Iris pigment epithelial cell (primary cell): ENCODE results near the gene WHRN.

Source experiments
- DNase-seq: peaks from one replicate; pipeline ENCODE4 v3.0.0-alpha.2; 2011; ENCODE audit warnings: low read depth

Gene WHRN

GRCh38 chr9:114397848-114398605, 107.2 kb downstream of the WHRN start:
- DNase-seq = peak; percentile 93

DNA sequence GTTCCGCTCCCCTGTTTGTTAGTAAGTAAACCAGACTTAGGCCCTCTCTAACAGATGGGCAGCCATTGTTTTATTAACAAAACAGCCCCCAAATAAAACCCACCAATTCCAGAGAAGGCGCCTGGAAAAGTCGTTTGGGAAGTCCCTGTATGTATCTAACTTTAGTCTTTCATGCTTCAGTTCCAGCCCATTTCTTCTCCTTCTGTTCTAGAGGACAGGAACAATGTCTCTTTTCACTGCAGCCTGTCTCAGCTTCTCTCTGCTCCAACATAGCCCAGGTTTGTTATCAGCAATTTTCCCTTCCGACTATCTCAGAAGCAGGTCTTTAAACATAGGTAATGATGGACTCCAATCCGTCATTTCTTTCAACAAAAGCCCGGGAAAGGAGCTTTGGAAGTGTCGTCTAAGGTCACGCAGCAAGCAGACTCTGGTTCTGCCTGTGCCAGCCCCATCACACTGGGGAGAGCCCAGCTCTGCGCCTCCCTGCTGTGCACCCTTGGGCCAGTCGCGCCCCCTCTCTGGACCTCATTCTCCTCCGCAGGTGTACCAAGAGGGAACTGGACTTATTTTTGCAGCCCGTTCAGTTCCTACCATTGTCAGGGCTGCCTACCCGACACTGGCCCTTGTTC, 107.9 kb downstream of the WHRN start:
- DNase-seq = no peak

- DNase-seq = no peak
Measured at GRCh38 chr9:114396558-114397218, 108.6 kb downstream of the WHRN start.

DNA sequence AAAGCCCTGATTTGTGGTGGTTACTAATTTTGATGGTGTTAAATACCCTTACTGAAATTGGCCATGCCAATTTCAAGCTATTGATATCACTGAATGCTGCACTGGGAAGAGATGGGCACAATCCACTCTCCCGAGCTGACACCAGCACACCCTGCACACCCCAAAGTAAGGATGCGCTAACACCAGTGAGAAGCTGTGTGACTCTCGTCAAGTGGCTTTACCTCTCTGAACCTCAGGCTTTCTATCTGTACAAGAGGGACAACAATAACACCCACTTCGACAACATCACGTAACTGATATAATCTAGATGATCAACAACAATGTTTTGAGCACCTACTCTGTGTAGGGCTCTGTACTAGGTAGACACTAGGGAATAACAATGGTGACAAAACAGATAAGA, 109.5 kb downstream of the WHRN start:
- no peak for DNase-seq

DNA sequence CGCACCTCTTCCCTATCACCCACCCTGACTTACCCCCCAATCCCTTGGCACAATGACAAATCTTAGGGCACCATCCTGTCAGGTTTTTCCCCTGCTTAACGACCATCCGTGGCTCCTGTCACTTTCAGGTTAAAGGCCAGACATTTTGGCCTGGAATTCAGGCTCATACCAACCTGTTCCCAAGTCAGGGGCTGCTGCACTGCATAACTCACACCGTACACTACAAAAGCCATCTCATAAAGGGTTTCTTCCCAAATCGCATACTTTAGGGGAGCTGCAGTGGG, 110.0 kb downstream of the WHRN start:
- DNase-seq = no peak

DNA sequence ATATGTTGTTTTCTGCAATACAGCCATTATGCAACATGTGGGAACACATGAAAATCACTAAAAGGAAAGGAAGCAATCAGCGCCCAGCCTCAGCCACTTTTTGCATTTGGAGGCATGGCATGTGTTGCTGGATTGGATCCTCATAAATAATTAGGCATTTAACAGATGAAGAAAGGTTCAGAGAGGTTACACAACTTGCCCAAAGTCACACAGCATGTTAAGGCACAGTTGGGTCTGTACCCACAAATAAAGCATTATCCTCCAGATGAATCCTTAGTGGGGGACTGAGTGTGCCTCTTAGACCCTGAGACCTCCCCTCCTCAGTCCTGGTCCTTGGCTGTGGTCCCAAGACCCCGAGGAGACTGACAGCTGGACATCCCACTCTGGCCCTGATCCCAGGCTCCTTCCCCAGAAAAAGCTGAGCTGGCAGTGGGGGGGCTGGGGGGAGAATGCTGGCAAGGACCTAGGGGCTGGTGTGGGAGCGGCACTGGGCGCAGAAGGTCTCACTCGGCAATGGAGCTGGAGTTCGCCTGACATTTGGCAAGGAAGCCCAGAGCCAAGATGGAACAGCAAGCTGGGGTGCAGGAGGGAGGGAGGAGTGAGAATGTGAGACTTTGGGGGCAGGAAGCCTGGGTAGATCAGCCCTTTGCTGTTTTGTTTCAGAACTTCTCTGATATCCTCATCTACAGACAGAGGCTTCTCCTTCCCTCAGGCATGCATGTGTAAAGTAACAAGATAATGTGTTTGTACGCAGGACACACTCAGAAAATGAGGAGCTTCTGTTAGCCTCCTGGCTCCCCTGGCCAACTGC, 110.5 kb downstream of the WHRN start:
- DNase-seq = no peak

DNA sequence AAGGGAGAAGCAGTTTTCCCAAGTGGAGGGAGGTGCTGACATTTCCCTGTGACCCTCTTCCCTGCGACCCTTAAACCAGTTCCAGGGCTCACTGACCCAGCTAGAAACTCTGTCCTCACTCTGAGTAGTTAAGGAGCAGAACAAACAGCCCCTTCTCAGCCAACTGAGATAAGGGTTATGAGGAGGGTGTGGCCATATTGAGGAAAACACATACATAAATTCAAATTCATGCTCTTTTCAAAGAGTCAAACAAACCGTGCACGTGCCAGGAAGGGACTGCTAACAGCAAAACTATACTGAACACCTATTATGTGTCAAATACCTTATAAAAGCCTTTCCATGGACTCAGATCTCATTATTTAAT, 112.5 kb downstream of the WHRN start:
- no peak for DNase-seq

- DNase-seq = no peak
Measured at GRCh38 chr9:114390952-114391351, 114.3 kb downstream of the WHRN start.

GRCh38 chr9:114389612-114390368, 115.5 kb downstream of the WHRN start:
- no peak for DNase-seq

- no peak for DNase-seq
Measured at GRCh38 chr9:114388764-114389375, 116.4 kb downstream of the WHRN start.

DNA sequence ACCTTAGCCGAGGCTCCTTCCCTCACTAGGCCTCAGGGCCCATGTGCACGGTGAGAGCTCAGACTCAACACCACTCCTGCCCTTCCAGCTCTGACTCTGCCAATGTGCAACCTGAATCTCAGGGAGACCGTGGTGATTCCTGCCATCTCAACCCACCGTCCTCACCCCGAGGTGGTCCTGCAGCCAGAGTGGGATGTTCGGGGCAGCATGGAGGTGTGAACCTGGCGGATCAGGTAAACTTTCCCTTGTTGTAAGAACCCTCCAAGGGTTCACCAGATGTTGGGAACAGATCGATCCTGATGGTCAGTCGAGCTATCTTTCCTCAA, 117.0 kb downstream of the WHRN start:
- DNase-seq = no peak

DNA sequence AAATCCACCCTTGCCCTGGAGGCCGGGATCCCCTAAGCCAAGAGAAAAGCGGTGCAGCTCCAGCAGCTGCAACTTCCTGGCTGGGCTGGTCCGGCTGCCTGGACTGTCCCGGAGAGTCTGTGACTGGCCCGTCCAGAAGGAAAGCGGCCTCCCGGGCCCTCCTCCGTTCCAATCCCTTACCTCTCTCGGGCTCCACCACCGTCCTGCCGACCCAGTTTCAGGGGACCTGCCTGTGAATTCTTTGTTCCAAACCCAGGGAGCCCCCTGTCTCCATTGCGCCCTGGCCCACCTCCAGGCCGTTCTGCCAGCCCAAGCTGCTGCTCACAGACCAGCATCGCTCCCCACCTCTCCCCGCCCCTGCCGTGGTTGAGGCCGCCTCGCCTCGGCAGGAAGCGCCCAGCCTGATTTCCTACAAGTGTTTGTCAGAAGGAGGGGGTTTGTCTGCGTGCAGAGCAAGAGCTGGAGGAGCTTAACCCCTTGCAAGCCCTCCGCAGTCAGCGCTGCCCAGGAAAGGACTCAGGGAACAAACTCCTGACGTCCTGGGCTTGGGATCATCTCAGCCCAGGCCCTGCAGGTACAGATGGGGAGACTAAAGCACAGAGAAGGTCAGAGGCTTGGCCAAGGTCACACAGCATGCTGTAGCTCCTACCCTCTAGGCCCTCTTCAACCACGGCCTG, 117.5 kb downstream of the WHRN start, which contains the start of gene AKNA:
Gene AKNA (minus strand): TSS at position 303 of the 677 bp plus-strand sequence. CDS start 6,649 bp downstream, outside the sequence.
- DNase-seq = peak; percentile 83

DNA sequence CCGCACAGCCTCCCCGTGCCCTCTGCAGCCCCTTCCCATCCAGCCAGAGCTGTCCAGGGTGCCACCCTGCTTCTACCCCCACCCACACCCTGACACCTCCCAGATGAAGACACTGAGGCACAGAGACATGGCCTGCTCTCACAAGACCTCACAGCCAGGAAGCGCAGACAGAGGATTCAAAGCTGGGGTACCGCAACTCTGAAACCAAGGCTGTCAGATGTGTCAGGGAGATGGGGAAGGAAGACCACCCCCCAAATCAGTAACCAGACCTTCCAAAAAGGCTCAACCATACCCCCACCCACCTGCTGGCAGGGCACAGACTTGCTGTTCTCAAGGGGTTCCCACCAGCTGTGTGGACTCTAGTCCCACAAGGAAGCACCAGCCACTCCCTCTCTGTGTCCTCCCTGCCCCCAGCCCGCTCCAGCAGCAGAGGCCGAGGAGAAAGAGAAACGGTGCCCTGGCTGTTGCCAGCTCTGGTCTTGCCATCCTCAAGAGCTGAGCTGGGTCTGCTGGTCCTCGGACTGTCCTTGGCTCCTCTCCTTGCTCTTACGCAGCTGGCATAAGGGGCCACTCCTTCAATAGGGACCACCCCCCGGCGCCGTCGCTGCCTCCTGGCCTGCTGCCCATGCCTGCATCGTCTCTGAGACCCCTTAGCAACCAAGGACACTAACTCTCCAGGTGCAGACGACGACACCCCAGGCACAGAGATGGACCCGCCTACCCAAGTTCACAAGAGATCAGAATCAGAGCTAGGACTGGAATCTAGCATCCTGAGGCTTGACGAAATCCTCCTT, 118.2 kb downstream of the WHRN start:
- DNase-seq = no peak

GRCh38 chr9:114386361-114386885, 118.8 kb downstream of the WHRN start:
- no peak for DNase-seq

DNA sequence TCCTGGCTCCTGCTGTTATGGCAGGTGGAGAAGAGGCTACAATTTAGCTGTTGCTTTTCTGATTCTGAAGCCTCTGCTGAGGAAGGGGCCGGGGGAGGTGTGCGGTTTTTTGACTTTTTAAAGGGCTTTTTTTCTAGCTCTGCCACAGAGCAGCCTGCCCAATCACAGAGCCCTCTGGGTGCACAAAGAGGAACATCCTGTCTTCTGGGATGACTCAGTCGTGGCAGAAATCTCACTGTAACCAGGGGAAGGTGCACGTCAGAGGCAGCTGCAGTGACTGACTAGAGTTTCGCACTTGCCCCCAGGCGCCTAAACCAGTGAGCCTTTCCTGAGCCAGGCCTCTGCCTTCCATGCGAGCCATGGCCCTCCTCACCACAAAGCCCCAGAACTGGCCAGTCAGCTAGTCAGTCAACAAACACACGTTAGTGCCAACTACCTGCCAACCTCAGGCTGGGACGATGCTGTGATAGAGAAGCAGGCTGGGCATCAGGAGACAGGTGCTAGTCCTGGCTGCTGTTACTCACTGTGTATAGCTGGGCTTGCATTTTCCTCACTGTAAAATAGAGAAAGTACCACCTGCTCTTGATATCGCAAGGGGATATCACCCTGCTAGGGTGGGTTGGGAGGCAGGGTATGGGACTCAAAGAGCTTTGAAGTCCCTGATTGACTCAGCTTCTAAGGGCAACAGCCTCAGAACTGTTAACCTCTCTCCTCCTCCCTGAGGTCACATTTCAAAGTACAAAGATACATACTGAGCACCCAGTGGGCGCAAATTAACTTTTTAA, 119.7 kb downstream of the WHRN start:
- DNase-seq = peak; percentile 92

- DNase-seq = no peak
Measured at GRCh38 chr9:114384836-114385396, 120.4 kb downstream of the WHRN start.

- DNase-seq = no peak
Measured at GRCh38 chr9:114384341-114384740, 120.9 kb downstream of the WHRN start.

DNA sequence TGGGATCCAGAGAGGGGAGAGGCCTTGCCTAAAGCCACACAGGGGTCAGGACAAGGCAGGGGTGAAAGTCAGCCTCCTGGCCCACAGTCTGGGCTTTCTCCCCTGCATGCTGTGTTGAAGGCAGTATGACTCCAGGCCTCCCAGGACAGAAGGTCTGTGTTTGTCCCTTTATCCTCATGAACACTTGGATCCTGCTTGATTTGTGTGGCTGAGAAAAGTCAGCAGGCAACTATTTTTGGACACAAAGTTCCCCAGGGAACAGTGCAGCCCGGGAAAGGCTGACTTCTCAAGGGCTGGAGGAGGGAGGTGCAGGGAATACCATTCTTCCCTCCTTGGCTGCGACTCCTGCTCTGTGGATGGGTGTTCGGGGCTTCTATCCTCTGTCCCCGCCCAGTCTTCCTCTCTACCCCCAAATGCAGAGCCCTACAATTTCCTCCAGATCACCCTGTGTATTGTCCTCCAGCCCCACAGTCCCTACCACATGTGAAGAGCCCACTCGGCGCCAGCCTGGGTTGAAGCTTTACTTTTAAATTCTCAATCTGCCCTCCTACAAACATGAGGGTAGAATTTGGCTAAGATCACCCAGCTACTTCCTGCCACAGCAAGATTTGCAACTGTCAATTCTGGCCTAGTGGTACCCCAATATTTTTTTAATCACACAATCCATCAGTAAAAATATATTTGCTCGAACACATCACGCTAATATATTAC, 121.6 kb downstream of the WHRN start:
- no peak for DNase-seq
